Measurements from ENCODE around the gene SH3BP1.

DNA sequence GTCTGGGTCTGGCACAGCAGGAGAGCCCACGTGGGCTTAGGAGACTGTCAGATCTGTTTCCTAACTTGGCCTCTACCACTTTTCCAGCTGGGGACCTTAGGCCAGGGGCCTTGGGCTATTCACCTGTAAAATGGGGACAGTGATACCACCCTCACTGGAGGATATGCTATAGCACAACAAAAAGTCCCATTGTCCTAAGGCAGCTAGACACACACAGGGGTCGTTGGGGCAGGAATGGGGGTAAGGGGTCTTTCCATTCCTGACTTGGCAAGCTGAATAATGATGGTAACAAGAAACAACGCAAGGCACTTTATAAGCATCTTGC, 2.6 kb upstream of the SH3BP1 start:
- TF ChIP-seq POLR2A (IDR thresholded peaks at IDR 0.05): no peak
- TF ChIP-seq, protein P1, sequence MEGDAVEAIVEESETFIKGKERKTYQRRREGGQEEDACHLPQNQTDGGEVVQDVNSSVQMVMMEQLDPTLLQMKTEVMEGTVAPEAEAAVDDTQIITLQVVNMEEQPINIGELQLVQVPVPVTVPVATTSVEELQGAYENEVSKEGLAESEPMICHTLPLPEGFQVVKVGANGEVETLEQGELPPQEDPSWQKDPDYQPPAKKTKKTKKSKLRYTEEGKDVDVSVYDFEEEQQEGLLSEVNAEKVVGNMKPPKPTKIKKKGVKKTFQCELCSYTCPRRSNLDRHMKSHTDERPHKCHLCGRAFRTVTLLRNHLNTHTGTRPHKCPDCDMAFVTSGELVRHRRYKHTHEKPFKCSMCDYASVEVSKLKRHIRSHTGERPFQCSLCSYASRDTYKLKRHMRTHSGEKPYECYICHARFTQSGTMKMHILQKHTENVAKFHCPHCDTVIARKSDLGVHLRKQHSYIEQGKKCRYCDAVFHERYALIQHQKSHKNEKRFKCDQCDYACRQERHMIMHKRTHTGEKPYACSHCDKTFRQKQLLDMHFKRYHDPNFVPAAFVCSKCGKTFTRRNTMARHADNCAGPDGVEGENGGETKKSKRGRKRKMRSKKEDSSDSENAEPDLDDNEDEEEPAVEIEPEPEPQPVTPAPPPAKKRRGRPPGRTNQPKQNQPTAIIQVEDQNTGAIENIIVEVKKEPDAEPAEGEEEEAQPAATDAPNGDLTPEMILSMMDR (IDR thresholded peaks at IDR 0.05): no peak

Measured in gastroesophageal sphincter (tissue), 3 donors.